GM10266 (cell line): Measurements from ENCODE around the gene NPAS4.
A peak's percentile ranks its signal among the peaks of the same experiment; 100 is the strongest.

Experiments
- DNase-seq: peaks from one replicate; pipeline ENCODE4 v3.0.0; 2012; ENCODE audit errors: extremely low spot score
- CTCF ChIP-seq: IDR thresholded peaks from 2 replicates; pipeline ENCODE4 v1.5.1; 2012; ENCODE audit warnings: mild to moderate bottlenecking, low read depth; ENCODE audit not compliant: control insufficient read depth, insufficient read depth; ENCODE audit errors: missing control alignments

Gene NPAS4

GRCh38 chr11:66391322-66391721 is 29.5 kb upstream of the NPAS4 start:
- no peak for TF ChIP-seq CTCF
- DNase-seq, result no peak

- DNase-seq, result no peak
- TF ChIP-seq CTCF, result no peak
Measured at GRCh38 chr11:66393954-66394353, 26.9 kb upstream of the NPAS4 start.

GRCh38 chr11:66407651-66408050 is 13.2 kb upstream of the NPAS4 start:
- TF ChIP-seq CTCF, result peak; percentile 1
- no peak for DNase-seq

GRCh38 chr11:66408488-66409214 is 12.2 kb upstream of the NPAS4 start:
- peak; percentile 97 for DNase-seq
- peak; percentile 99 for TF ChIP-seq CTCF

- no peak for DNase-seq
- no peak for TF ChIP-seq CTCF
Measured at GRCh38 chr11:66409226-66409625, 11.6 kb upstream of the NPAS4 start.

GRCh38 chr11:66410191-66410590 is 10.6 kb upstream of the NPAS4 start:
- DNase-seq, result no peak
- no peak for TF ChIP-seq CTCF

GRCh38 chr11:66411323-66411722 is 9.5 kb upstream of the NPAS4 start:
- TF ChIP-seq CTCF, result no peak
- DNase-seq, result no peak
